Breast epithelium (tissue), 3 donors: Measurements from ENCODE around the gene GRM2.

Experiments
- CTCF ChIP-seq, 3 donors: fragments of 450-650 bp; IDR thresholded peaks; one replicate each; pipeline ENCODE4 v1.5.1; 2016 to 2017; ENCODE audit warnings: antibody characterized with exemption in 3 of 3, mild to moderate bottlenecking in 3 of 3, moderate library complexity in 3 of 3
- POLR2A ChIP-seq: fragments of 450-650 bp; IDR thresholded peaks from one replicate; pipeline ENCODE4 v1.6.1; 2016; ENCODE audit warnings: antibody characterized with exemption, mild to moderate bottlenecking, moderate library complexity
- POLR2AphosphoS5 ChIP-seq, 3 donors: sonication (generic); formaldehyde crosslinking; IDR thresholded peaks; one replicate each; pipeline ENCODE4 v1.6.1; 2017; ENCODE audit warnings: antibody characterized with exemption in 3 of 3

- no peak for TF ChIP-seq CTCF (IDR thresholded peaks at IDR 0.05)
- no peak for TF ChIP-seq POLR2A
- no peak for TF ChIP-seq POLR2AphosphoS5 (IDR thresholded peaks at IDR 0.05)
These were observed 28.2 kb downstream of the GRM2 start for GRCh38 chr3:51735039-51735438.
